Mononuclear cell (primary cell): ENCODE data around the gene ACTR6. TPM values are rescaled to one million over a fixed set of nuclear protein-coding genes. Genes with fewer than 3 reads are reported as not detected.
"Not testable (repeated sequence)": the region's sequence is repeated elsewhere in the genome, so short reads cannot be mapped to it uniquely, and the experiment has no call there.

Experiments
- H3K27me3 ChIP-seq: 2 replicates; pipeline ENCODE4 v1.6.0; 2011; ENCODE audit warnings: low read length, control low read depth; ENCODE audit not compliant: insufficient read depth
- H3K4me1 ChIP-seq: 2 replicates; pipeline ENCODE4 v1.5.1; 2011; ENCODE audit warnings: mild to moderate bottlenecking, low read length, control low read depth; ENCODE audit not compliant: insufficient read depth
- H3K4me3 ChIP-seq: 2 replicates; pipeline ENCODE4 v1.5.1; 2011; ENCODE audit warnings: mild to moderate bottlenecking, low read length, moderate library complexity
- H3K9me3 ChIP-seq: 2 replicates; pipeline ENCODE4 v1.5.1; 2011; ENCODE audit warnings: low read depth, mild to moderate bottlenecking, control low read depth, low read length
- total RNA-seq: library from RNA; depleted of rRNA; stranded (reverse); fragments of >200 nt; gene quantifications from one replicate; pipeline ENCODE4 v1.2.3, GENCODE V29; 2012

ACTR6 gene
- total RNA-seq, 1 donor: 27.2 TPM

- Histone ChIP-seq H3K4me3 (no peak overlapping the region), H3K4me1 (no peaks in the 10 kb centered on the region), H3K9me3 (no peaks in the 10 kb centered on the region), H3K27me3 (no peaks in the 10 kb centered on the region)
Measured at GRCh38 chr12:100229036-100229635, 28.5 kb downstream of the ACTR6 start.

- H3K9me3 ChIP-seq: no peaks in the 10 kb centered on the region
- H3K27me3 ChIP-seq: no peaks in the 10 kb centered on the region
- no peak overlapping the region for H3K4me3 ChIP-seq
Measured at GRCh38 chr12:100229876-100230275, 29.3 kb downstream of the ACTR6 start.

GRCh38 chr12:100231873-100232272 lies 31.3 kb downstream of the ACTR6 start:
- not testable (repeated sequence) for H3K4me1 ChIP-seq, H3K4me3 ChIP-seq, H3K27me3 ChIP-seq, H3K9me3 ChIP-seq

More at GRCh38 chr12:100229876-100230275, 29.3 kb downstream of the ACTR6 start:
- H3K4me1 ChIP-seq: no peaks in the 10 kb centered on the region

- Histone ChIP-seq H3K9me3 (no peaks in the 10 kb centered on the region), H3K27me3 (no peaks in the 10 kb centered on the region), H3K4me3 (no peak overlapping the region)
Measured at GRCh38 chr12:100234166-100234565, 33.6 kb downstream of the ACTR6 start.

GRCh38 chr12:100234591-100235304 lies 34.1 kb downstream of the ACTR6 start:
- Histone ChIP-seq H3K27me3 (no peaks in the 10 kb centered on the region), H3K4me1 (no peaks in the 10 kb centered on the region), H3K9me3 (no peaks in the 10 kb centered on the region), H3K4me3 (no peak overlapping the region)

More at GRCh38 chr12:100234166-100234565, 33.6 kb downstream of the ACTR6 start:
- no peaks in the 10 kb centered on the region for H3K4me1 ChIP-seq

GRCh38 chr12:100238801-100239200 lies 38.2 kb downstream of the ACTR6 start:
- Histone ChIP-seq H3K4me3 (no peak overlapping the region), H3K27me3 (no peaks in the 10 kb centered on the region), H3K9me3 (no peaks in the 10 kb centered on the region), H3K4me1 (no peaks in the 10 kb centered on the region)

- H3K27me3 ChIP-seq: no peaks in the 10 kb centered on the region
- no peaks in the 10 kb centered on the region for H3K4me1 ChIP-seq
- no peak overlapping the region for H3K4me3 ChIP-seq
- H3K9me3 ChIP-seq: no peaks in the 10 kb centered on the region
Measured at GRCh38 chr12:100239589-100239988, 39.0 kb downstream of the ACTR6 start.

- Histone ChIP-seq H3K4me1 (no peaks in the 10 kb centered on the region), H3K9me3 (no peaks in the 10 kb centered on the region), H3K4me3 (no peak overlapping the region), H3K27me3 (no peaks in the 10 kb centered on the region)
Measured at GRCh38 chr12:100243137-100243536, 42.5 kb downstream of the ACTR6 start.

- Histone ChIP-seq H3K4me1 (no peaks in the 10 kb centered on the region), H3K27me3 (no peaks in the 10 kb centered on the region), H3K4me3 (no peak overlapping the region), H3K9me3 (no peaks in the 10 kb centered on the region)
Measured at GRCh38 chr12:100247765-100248164, 47.1 kb downstream of the ACTR6 start.

- no peaks in the 10 kb centered on the region for H3K27me3 ChIP-seq
- H3K4me3 ChIP-seq: no peak overlapping the region
- H3K9me3 ChIP-seq: no peaks in the 10 kb centered on the region
- H3K4me1 ChIP-seq: no peaks in the 10 kb centered on the region
Measured at GRCh38 chr12:100248886-100249285, 48.3 kb downstream of the ACTR6 start.

GRCh38 chr12:100249941-100250340 lies 49.3 kb downstream of the ACTR6 start:
- Histone ChIP-seq H3K27me3 (no peaks in the 10 kb centered on the region), H3K4me1 (no peaks in the 10 kb centered on the region), H3K4me3 (no peak overlapping the region), H3K9me3 (no peaks in the 10 kb centered on the region)

GRCh38 chr12:100251917-100252316 lies 51.3 kb downstream of the ACTR6 start:
- Histone ChIP-seq H3K4me1 (no peaks in the 10 kb centered on the region), H3K27me3 (no peaks in the 10 kb centered on the region)

GRCh38 chr12:100253437-100253836 lies 52.8 kb downstream of the ACTR6 start:
- no peaks in the 10 kb centered on the region for H3K9me3 ChIP-seq
- H3K4me1 ChIP-seq: no peaks in the 10 kb centered on the region
- no peak overlapping the region for H3K4me3 ChIP-seq
- no peaks in the 10 kb centered on the region for H3K27me3 ChIP-seq

More at GRCh38 chr12:100251917-100252316, 51.3 kb downstream of the ACTR6 start:
- no peak overlapping the region for H3K4me3 ChIP-seq
- no peaks in the 10 kb centered on the region for H3K9me3 ChIP-seq

GRCh38 chr12:100254876-100255275 lies 54.3 kb downstream of the ACTR6 start:
- Histone ChIP-seq H3K4me3 (no peak overlapping the region), H3K4me1 (no peaks in the 10 kb centered on the region), H3K27me3 (no peaks in the 10 kb centered on the region), H3K9me3 (no peaks in the 10 kb centered on the region)

GRCh38 chr12:100258127-100258526 lies 57.5 kb downstream of the ACTR6 start:
- H3K9me3 ChIP-seq: no peaks in the 10 kb centered on the region
- no peaks in the 10 kb centered on the region for H3K27me3 ChIP-seq
- no peak overlapping the region for H3K4me3 ChIP-seq
- no peaks in the 10 kb centered on the region for H3K4me1 ChIP-seq

- H3K4me3 ChIP-seq: no peak overlapping the region
- no peaks in the 10 kb centered on the region for H3K27me3 ChIP-seq
- H3K9me3 ChIP-seq: no peaks in the 10 kb centered on the region
- peaks cover 12% of the 10 kb centered on the region for H3K4me1 ChIP-seq
Measured at GRCh38 chr12:100263131-100263530, 62.5 kb downstream of the ACTR6 start.
